Left lobe of liver (tissue), 2 donors: ENCODE results near the gene MYO1D. TPM values are rescaled to one million over a fixed set of nuclear protein-coding genes. Genes with fewer than 3 reads are reported as not detected.
A peak's percentile ranks its signal among the peaks of the same experiment; 100 is the strongest.
"Not testable (repeated sequence)": the region's sequence is repeated elsewhere in the genome, so short reads cannot be mapped to it uniquely, and the experiment has no call there.

Source experiments
- ATAC-seq: fragments of 200-7000 bp; cut with Tn5 transposase; one replicate; pipeline ENCODE4 v1.9.1; 2020; ENCODE audit warnings: mild to moderate bottlenecking, moderate library complexity
- DNase-seq: peaks from one replicate; pipeline ENCODE4 v3.0.0-alpha.2; 2020; ENCODE audit warnings: low spot score
- total RNA-seq: library from RNA; stranded (reverse); gene quantifications from one replicate; pipeline ENCODE4 v1.2.1, GENCODE V29; 2021
- donor health status: DM: no; HTN: no; CAD: no; lungs with moderate emphysema.
- donor health status: DM: no; HTN: yes; CAD: no.

MYO1D gene
- total RNA-seq, 1 donor from 2014 or later = 18.4 TPM

GRCh38 chr17:32696426-32696825, 180.5 kb downstream of the MYO1D start:
- ATAC-seq (no peak), DNase-seq (no peak)

- ATAC-seq = no peak
- no peak for DNase-seq
These were observed 181.1 kb downstream of the MYO1D start for GRCh38 chr17:32695864-32696263.

- DNase-seq (no peak), ATAC-seq (no peak)
These were observed 183.6 kb downstream of the MYO1D start for GRCh38 chr17:32693194-32693897.

GRCh38 chr17:32692179-32692578, 184.7 kb downstream of the MYO1D start:
- DNase-seq (no peak), ATAC-seq (no peak)

- DNase-seq (no peak), ATAC-seq (no peak)
These were observed 187.6 kb downstream of the MYO1D start for GRCh38 chr17:32689348-32689747.

- ATAC-seq (no peak), DNase-seq (no peak)
These were observed 188.7 kb downstream of the MYO1D start for GRCh38 chr17:32688221-32688620.

- no peak for ATAC-seq
- DNase-seq = no peak
These were observed 192.6 kb downstream of the MYO1D start for GRCh38 chr17:32684087-32684958.

GRCh38 chr17:32673964-32674363, 203.0 kb downstream of the MYO1D start:
- no peak for DNase-seq
- ATAC-seq = no peak

GRCh38 chr17:32672711-32673110, 204.2 kb downstream of the MYO1D start:
- no peak for DNase-seq
- no peak for ATAC-seq

- DNase-seq = peak; percentile 59
- ATAC-seq = peak; percentile 67
These were observed 205.0 kb downstream of the MYO1D start for GRCh38 chr17:32671896-32672295.

GRCh38 chr17:32664936-32665583, 211.9 kb downstream of the MYO1D start:
- no peak for ATAC-seq
- DNase-seq = no peak

GRCh38 chr17:32660496-32660985, 216.4 kb downstream of the MYO1D start:
- ATAC-seq (no peak), DNase-seq (no peak)

- ATAC-seq = peak; percentile 96
These were observed 217.5 kb downstream of the MYO1D start for GRCh38 chr17:32659419-32659842.

GRCh38 chr17:32658470-32659418, 218.2 kb downstream of the MYO1D start:
- DNase-seq = no peak
- ATAC-seq = no peak

More at GRCh38 chr17:32659419-32659842, 217.5 kb downstream of the MYO1D start:
- peak; percentile 69 for DNase-seq

- no peak for ATAC-seq
- no peak for DNase-seq
These were observed 220.0 kb downstream of the MYO1D start for GRCh38 chr17:32656886-32657285.

- DNase-seq (peak; percentile 73), ATAC-seq (peak; percentile 96)
These were observed 222.6 kb downstream of the MYO1D start for GRCh38 chr17:32654324-32654723.

- DNase-seq (no peak), ATAC-seq (no peak)
These were observed 225.8 kb downstream of the MYO1D start for GRCh38 chr17:32651084-32651483.

GRCh38 chr17:32648450-32648849, 228.5 kb downstream of the MYO1D start:
- ATAC-seq (no peak), DNase-seq (no peak)

GRCh38 chr17:32646941-32647340, 230.0 kb downstream of the MYO1D start:
- ATAC-seq = no peak
- DNase-seq = no peak

GRCh38 chr17:32641514-32641913, 235.4 kb downstream of the MYO1D start:
- DNase-seq, ATAC-seq: not testable (repeated sequence)
